ENCODE measurements around the gene ATE1.

The ATE1 gene

DNA sequence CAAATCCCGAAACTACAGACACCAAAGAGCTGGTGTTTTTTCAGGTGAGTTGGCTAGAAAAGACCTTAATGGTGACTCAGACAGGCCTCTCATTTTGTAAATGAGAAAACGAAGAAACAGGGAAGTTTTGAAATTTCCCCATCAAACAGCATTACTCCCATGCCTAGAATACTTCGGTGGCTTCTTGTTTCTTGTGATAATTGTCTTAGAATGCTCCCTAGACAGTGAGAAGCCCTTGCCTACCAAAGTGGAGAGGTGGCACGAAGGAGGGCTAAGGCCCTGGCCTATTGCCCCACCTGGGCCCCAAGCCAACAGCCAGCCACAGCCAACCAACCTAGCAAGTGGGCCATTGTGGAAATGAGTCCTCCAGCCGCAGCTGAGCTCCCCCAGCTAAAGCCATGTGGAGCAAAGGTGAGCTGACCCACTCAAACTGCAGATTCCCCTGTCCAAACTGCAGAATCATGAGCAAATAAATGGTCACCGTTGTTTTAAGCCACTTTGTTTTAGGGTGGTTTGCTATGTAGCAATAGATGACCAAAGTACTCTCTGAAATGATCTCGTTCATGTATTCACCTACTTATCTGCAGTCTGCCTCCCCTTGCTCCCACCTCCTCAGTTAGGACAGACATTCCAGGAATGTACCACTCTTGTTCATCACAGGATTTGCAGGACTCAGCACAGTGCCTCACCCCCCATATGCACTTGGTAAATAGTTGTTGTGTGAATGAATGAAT, 231.9 kb downstream of the ATE1 start:
- Histone ChIP-seq H3K27ac (ENCODE audit: low read depth, low read length) (no peak overlapping the region), H3K36me3 (ENCODE audit: control insufficient read depth, insufficient read depth, low read length) (no peaks in the 10 kb centered on the region), H3K4me1 (ENCODE audit: control insufficient read depth, insufficient read depth, low read length) (peaks cover 9% of the 10 kb centered on the region; the same call in 1 of the 2 replicates), H3K9me3 (ENCODE audit: control insufficient read depth, insufficient read depth, low read depth, low read length) (no peaks in the 10 kb centered on the region), H3K27me3 (ENCODE audit: control insufficient read depth, insufficient read depth, low read length) (no peaks in the 10 kb centered on the region), H3K9ac (ENCODE audit: low read length) (no peak overlapping the region), H3K4me3 (ENCODE audit: low read depth, low read length) (no peak overlapping the region)

DNA sequence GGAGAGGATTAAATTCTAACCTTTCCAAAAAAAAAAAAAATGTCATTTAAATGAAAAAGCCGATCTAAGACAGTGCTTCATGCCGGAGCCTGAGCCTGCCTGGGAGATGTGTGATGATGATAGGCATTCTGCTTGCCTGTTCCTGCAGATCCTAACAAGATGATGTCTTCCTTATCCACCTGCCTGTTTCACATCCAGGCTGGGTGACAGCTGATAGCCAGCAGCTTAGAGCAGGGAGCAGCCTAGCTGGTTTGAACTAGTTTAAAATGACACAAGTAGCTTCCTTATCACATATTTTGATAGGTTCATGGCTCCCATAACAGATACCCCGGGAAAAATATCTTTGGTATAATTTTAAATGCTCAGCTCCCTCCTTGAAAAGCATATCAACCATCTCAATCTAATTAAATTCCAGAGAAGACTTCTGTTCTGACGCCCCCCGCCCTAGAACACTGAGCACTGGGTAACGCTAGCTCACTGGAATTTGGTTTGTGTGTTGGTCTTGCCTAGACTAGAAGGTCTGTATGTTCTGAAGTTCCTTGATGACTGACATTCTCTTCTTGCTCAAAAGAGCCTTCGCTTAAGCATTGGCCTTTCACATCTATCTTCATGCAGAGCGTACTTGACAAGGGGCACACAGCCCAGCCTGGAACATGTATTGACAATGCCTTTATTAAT, 232.7 kb downstream of the ATE1 start:
- no peak overlapping the region for H3K27ac ChIP-seq (ENCODE audit: low read depth, low read length)
- no peaks in the 10 kb centered on the region for H3K9me3 ChIP-seq (ENCODE audit: control insufficient read depth, insufficient read depth, low read depth, low read length)
- H3K4me3 ChIP-seq (ENCODE audit: low read depth, low read length), result no peak overlapping the region
- no peaks in the 10 kb centered on the region for H3K27me3 ChIP-seq (ENCODE audit: control insufficient read depth, insufficient read depth, low read length)
- H3K4me1 ChIP-seq (ENCODE audit: control insufficient read depth, insufficient read depth, low read length), result peaks cover 11% of the 10 kb centered on the region; the same call in 1 of the 2 replicates
- H3K9ac ChIP-seq (ENCODE audit: low read length), result no peak overlapping the region
- H3K36me3 ChIP-seq (ENCODE audit: control insufficient read depth, insufficient read depth, low read length), result no peaks in the 10 kb centered on the region

- Histone ChIP-seq H3K9me3 (ENCODE audit: control insufficient read depth, insufficient read depth, low read depth, low read length) (no peaks in the 10 kb centered on the region), H3K36me3 (ENCODE audit: control insufficient read depth, insufficient read depth, low read length) (no peaks in the 10 kb centered on the region), H3K4me3 (ENCODE audit: low read depth, low read length) (no peak overlapping the region), H3K4me1 (ENCODE audit: control insufficient read depth, insufficient read depth, low read length) (peaks cover 11% of the 10 kb centered on the region; the same call in 1 of the 2 replicates), H3K27ac (ENCODE audit: low read depth, low read length) (no peak overlapping the region), H3K27me3 (ENCODE audit: control insufficient read depth, insufficient read depth, low read length) (no peaks in the 10 kb centered on the region), H3K9ac (ENCODE audit: low read length) (no peak overlapping the region)
Observed at GRCh38 chr10:121694327-121694965, 233.4 kb downstream of the ATE1 start.

DNA sequence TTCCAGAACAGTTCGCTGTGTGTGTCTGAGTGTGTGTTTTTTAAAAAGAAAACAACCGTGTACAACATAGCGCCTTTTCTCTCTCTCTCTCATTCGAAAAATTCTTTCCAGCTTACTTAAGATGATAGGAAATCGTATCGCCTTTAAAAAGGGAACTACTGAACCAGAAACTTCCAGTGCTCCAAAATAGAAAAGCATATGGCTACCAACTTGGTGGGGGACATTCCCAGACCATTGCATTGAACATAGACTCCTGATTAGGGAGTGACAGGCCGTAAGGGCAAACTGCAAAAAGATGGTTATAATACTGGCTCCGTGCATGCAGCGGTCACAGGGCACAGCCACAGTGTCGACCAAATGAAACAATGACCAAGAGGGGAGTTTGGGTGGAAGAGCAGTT, 235.2 kb downstream of the ATE1 start:
- H3K9me3 ChIP-seq (ENCODE audit: control insufficient read depth, insufficient read depth, low read depth, low read length), result no peaks in the 10 kb centered on the region
- H3K27me3 ChIP-seq (ENCODE audit: control insufficient read depth, insufficient read depth, low read length), result no peaks in the 10 kb centered on the region
- no peaks in the 10 kb centered on the region for H3K36me3 ChIP-seq (ENCODE audit: control insufficient read depth, insufficient read depth, low read length)
- no peak overlapping the region for H3K27ac ChIP-seq (ENCODE audit: low read depth, low read length)
- H3K4me3 ChIP-seq (ENCODE audit: low read depth, low read length), result no peak overlapping the region
- H3K4me1 ChIP-seq (ENCODE audit: control insufficient read depth, insufficient read depth, low read length), result peaks cover 8% of the 10 kb centered on the region; the same call in 1 of the 2 replicates
- no peak overlapping the region for H3K9ac ChIP-seq (ENCODE audit: low read length)

DNA sequence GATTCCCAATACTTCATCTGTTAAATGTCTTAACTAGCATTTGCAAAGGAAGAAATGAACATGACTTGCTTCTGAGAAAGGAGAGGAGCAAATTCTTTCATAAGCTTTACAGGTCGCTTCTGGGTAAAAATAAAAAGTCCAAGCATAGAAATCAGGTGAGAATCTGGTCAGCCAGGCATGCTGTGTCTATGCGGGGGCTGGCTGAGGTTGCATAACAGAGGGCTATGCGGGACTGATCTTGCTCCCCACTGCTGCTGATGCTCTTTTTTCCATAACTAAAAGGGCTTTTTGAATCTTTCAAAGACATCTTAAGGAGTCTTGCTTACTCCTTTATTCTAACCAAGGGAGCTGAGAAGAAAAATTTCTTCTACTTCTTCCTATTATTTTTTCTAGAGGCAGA, 236.9 kb downstream of the ATE1 start:
- Histone ChIP-seq H3K4me1 (ENCODE audit: control insufficient read depth, insufficient read depth, low read length) (peaks cover 8% of the 10 kb centered on the region; the same call in 1 of the 2 replicates), H3K27me3 (ENCODE audit: control insufficient read depth, insufficient read depth, low read length) (no peaks in the 10 kb centered on the region), H3K27ac (ENCODE audit: low read depth, low read length) (no peak overlapping the region), H3K9ac (ENCODE audit: low read length) (no peak overlapping the region), H3K36me3 (ENCODE audit: control insufficient read depth, insufficient read depth, low read length) (no peaks in the 10 kb centered on the region), H3K4me3 (ENCODE audit: low read depth, low read length) (no peak overlapping the region), H3K9me3 (ENCODE audit: control insufficient read depth, insufficient read depth, low read depth, low read length) (no peaks in the 10 kb centered on the region)

Data from HUES6 (cell line).